Measurements from ENCODE around the gene VSNL1.

GRCh38 chr2:17682098-17682857, 141.8 kb downstream of the VSNL1 start:
- no peak for TF ChIP-seq CTCF (conservative IDR thresholded peaks at IDR 0.05; ENCODE audit: low read depth, low read length)
- no peak for TF ChIP-seq EZH2 (IDR thresholded peaks at IDR 0.05; ENCODE audit: borderline replicate concordance, low read depth, low read length, poor library complexity, severe bottlenecking)
